Body of pancreas (tissue), 4 donors: Measurements from ENCODE around the gene CASP3. TPM values are rescaled to one million over a fixed set of nuclear protein-coding genes. Genes with fewer than 3 reads are reported as not detected.

ENCODE experiments used
- ATAC-seq: fragments of 150-250 bp; one replicate; pipeline ENCODE4 v1.9.1; 2016
- DNase-seq, 4 donors: peaks; one replicate each; pipeline ENCODE4 v3.0.0-alpha.2; 2019
- H3K27ac ChIP-seq, 4 donors: fragments of 200-600 bp; sonication (generic); 1 replicate in 3 of 4; 2 replicates in 1 of 4; pipeline versions ENCODE4 v1.5.1 to v1.6.1; 2016 to 2019; ENCODE audit warnings: mild to moderate bottlenecking in 1 of 4, mixed read lengths in 1 of 4, moderate library complexity in 1 of 4
- H3K27me3 ChIP-seq, 2 donors: fragments of 200-600 bp; sonication (generic); one replicate each; pipeline ENCODE4 v1.6.0; 2016; ENCODE audit warnings: mild to moderate bottlenecking in 1 of 2
- H3K36me3 ChIP-seq, 2 donors: fragments of 200-600 bp; sonication (generic); replicated peaks in 1 of 2; 2 replicates each; pipeline ENCODE4 v1.5.1; 2016; ENCODE audit warnings: low read depth in 2 of 2; ENCODE audit not compliant: insufficient read depth in 1 of 2
- H3K4me1 ChIP-seq: fragments of 200-600 bp; sonication (generic); one replicate; pipeline ENCODE4 v1.6.0; 2016
- H3K4me3 ChIP-seq, 2 donors: fragments of 200-600 bp; sonication (generic); 1 replicate in 1 of 2; 2 replicates in 1 of 2; pipeline ENCODE4 v1.5.1; 2016 to 2019
- H3K9me3 ChIP-seq, 3 donors: fragments of 200-600 bp; sonication (generic); 1 replicate in 2 of 3; 2 replicates in 1 of 3; pipeline ENCODE4 v1.5.1; 2016
- POLR2A ChIP-seq, 3 donors: fragments of 450-650 bp; IDR thresholded peaks; one replicate each; pipeline ENCODE4 v1.6.1; 2016; ENCODE audit warnings: antibody characterized with exemption in 3 of 3, mild to moderate bottlenecking in 2 of 3
- WGBS, 2 donors: methylation state at CpG; one replicate each; pipeline ENCODE4 v1.1.5; 2017; 5-methylcytosine and 5-hydroxymethylcytosine counted together
- intact Hi-C: fragments of 100-400 bp; cut with DNase I; formaldehyde crosslinking; loops from one replicate; pipeline ENCODE4 v1.15.1; 2023
- total RNA-seq, 2 donors: library from RNA; depleted of rRNA; stranded (reverse); fragments of >200 nt; gene quantifications; one replicate each; pipeline ENCODE4 v1.1.0, GENCODE V29; 2016
- TF ChIP-seq, protein P1 (sequence below), 7 experiments: fragments of 450-650 bp in 4 of 7; fragments of 200-600 bp in 3 of 7; sonication (generic) in 3 of 7; IDR thresholded peaks; one replicate each; pipeline ENCODE4 v1.5.1; 2016 to 2019; ENCODE audit warnings: antibody characterized with exemption in 7 of 7

CASP3 gene
- total RNA-seq, 2 donors from 2014 or later = 4.9 to 6.5 TPM

DNA sequence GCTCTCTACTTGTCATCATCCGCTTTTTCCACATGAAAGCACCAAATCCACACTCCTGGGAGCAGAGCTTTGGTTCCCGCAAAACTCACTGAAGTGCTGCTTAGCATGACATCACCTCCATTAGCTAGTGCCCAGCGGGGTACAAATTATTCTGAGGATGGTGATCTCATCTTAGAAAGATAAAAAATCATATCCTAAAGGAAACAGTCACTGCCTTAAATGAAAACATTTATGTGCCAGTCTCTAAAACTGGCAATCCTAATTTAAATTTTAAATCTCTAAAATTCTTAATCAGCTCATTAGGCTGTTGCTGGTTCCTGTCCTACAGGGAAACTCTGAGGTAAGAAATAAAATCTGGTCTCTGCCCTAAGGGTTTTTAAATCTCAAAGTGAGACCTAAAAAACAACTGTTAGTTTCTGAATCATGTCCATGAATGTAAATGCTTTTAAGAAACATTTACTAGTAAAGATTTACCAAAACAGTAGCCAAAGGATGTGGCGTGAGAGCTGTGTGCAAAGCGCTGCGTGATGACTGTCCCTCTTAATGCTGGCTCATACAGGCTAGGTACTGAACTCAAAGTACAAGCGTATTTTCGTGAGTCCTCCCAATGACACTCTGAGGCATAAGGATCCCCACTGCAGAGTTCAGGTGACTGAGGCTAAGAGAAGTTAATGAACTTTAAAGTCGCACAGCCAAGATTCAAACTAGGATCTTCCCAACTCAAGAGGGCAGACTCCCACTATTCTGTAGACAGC, 4.5 kb downstream of the CASP3 start:
- intact Hi-C loops = no loop called here
- H3K27ac ChIP-seq = no peak overlapping the region
- no peak for TF ChIP-seq POLR2A (IDR thresholded peaks at IDR 0.05)
- TF ChIP-seq, protein P1, sequence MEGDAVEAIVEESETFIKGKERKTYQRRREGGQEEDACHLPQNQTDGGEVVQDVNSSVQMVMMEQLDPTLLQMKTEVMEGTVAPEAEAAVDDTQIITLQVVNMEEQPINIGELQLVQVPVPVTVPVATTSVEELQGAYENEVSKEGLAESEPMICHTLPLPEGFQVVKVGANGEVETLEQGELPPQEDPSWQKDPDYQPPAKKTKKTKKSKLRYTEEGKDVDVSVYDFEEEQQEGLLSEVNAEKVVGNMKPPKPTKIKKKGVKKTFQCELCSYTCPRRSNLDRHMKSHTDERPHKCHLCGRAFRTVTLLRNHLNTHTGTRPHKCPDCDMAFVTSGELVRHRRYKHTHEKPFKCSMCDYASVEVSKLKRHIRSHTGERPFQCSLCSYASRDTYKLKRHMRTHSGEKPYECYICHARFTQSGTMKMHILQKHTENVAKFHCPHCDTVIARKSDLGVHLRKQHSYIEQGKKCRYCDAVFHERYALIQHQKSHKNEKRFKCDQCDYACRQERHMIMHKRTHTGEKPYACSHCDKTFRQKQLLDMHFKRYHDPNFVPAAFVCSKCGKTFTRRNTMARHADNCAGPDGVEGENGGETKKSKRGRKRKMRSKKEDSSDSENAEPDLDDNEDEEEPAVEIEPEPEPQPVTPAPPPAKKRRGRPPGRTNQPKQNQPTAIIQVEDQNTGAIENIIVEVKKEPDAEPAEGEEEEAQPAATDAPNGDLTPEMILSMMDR (IDR thresholded peaks at IDR 0.05) = no peak
- no peak for ATAC-seq
- no peaks in the 10 kb centered on the region for H3K27me3 ChIP-seq
- peaks cover 0 to 2% of the 10 kb centered on the region in 2 donors for H3K36me3 ChIP-seq
- no peak overlapping the region for H3K4me3 ChIP-seq
- peaks cover 29% of the 10 kb centered on the region for H3K4me1 ChIP-seq
- no peak for DNase-seq
- 83 to 96% methylated on average over 9 of the region's 9 CpGs for WGBS, 2 donors
- H3K9me3 ChIP-seq = no peaks in the 10 kb centered on the region

DNA sequence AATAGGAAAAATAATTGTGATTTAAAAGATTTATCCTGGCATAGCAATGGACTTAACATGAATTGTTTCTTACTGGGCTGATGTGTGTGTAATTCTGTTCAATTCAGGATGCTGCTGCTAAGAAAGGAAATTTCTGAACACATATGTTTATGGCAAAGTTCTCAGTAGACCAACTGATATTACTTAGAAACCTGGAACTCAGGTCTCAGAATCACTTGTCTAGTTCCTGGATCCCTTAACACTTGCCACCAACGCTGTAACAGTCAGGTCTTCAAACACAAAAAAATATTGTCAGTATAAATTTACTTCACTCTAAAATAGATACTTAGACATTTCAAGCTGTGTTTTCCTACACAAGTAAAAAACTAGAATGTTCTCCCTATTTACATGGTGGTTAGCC, 5.5 kb downstream of the CASP3 start:
- Histone ChIP-seq H3K36me3 (peaks cover 0 to 2% of the 10 kb centered on the region in 2 donors), H3K4me3 (no peak overlapping the region), H3K4me1 (peaks cover 29% of the 10 kb centered on the region), H3K27ac (no peak overlapping the region), H3K9me3 (no peaks in the 10 kb centered on the region), H3K27me3 (no peaks in the 10 kb centered on the region)
- intact Hi-C loops = no loop called here
- no peak for ATAC-seq
- no peak for DNase-seq
- WGBS, 2 donors = 69 to 75% methylated on average over 1 of the region's 1 CpG
- TF ChIP-seq, protein P1 (IDR thresholded peaks at IDR 0.05) = no peak
- no peak for TF ChIP-seq POLR2A (IDR thresholded peaks at IDR 0.05)

DNA sequence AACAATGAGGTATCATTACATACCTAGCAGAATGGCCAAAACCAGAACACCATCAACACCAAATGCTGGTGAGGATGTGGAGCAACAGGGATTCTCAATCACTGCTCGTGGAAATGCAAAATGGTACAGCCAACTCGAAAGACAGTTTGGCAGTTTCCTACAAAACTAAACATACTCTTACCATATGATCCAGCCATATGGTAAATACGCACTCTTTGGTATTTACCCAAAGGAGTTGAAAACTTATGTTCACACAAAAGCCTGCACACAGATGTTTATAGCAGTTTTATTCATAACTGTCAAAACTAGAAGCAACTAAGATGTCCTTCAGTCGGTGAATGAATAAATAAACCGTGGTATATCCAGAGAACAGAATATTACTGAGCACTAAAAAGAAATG, 7.8 kb downstream of the CASP3 start:
- no peaks in the 10 kb centered on the region for H3K27me3 ChIP-seq
- H3K9me3 ChIP-seq = no peaks in the 10 kb centered on the region
- TF ChIP-seq, protein P1 (IDR thresholded peaks at IDR 0.05) = no peak
- ATAC-seq (no peak), DNase-seq (no peak)
- no peak overlapping the region for H3K27ac ChIP-seq
- H3K4me3 ChIP-seq = no peak overlapping the region
- H3K4me1 ChIP-seq = peaks cover 11% of the 10 kb centered on the region
- intact Hi-C loops = no loop called here
- peaks cover 4 to 5% of the 10 kb centered on the region in 2 donors for H3K36me3 ChIP-seq
- WGBS, 2 donors = 92 to 94% methylated on average over 5 of the region's 5 CpGs

DNA sequence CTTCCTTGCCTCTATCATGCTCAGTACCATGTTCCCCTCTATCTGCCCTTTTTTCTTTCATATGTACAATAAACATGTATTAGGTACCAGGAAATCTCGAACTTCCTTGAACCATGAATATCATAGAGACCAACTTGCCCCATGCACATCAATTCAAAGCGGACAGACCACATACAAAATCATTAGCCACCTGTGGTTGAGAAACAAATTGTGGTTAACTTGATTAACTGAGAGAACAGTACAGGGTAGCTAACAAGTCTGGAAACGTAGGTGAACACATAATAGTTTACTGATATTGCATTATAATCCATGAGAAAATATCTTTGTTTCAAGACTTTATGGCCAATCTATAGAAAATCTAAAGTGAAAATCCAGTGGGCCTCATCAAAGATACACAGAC, 8.2 kb downstream of the CASP3 start:
- Histone ChIP-seq H3K9me3 (no peaks in the 10 kb centered on the region), H3K4me1 (peaks cover 10% of the 10 kb centered on the region), H3K36me3 (peaks cover 4 to 8% of the 10 kb centered on the region in 2 donors), H3K27me3 (no peaks in the 10 kb centered on the region), H3K27ac (no peak overlapping the region), H3K4me3 (no peak overlapping the region)
- TF ChIP-seq, protein P1 (IDR thresholded peaks at IDR 0.05) = no peak
- TF ChIP-seq POLR2A (IDR thresholded peaks at IDR 0.05) = no peak
- DNase-seq = no peak
- WGBS, 2 donors = 86 to 89% methylated on average over 3 of the region's 3 CpGs
- intact Hi-C loops = no loop called here
- no peak for ATAC-seq

DNA sequence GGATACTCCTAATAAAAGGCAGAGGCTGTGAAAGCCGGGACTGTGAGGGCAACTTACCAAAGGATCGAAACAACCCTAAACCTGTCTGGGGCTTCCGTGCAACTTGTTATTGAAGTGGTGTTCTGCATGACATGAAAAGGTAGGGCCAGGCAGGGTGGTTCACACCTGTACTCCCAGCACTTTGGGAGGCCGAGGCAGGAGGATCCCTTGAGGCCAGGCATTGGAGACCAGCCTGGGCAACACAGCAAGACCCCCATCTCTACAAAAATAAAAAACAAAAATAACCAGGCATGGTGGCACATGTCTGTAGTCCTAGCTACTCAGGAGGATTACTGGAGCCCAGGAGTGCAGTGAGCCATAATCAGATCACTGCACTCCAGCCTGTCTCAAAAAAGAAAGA, 12.3 kb downstream of the CASP3 start:
- WGBS, 2 donors = 80 to 83% methylated on average over 2 to 4 of the region's 4 CpGs
- H3K4me1 ChIP-seq = peaks cover 5% of the 10 kb centered on the region
- ATAC-seq (no peak), DNase-seq (no peak)
- H3K27ac ChIP-seq = no peak overlapping the region
- no peaks in the 10 kb centered on the region for H3K27me3 ChIP-seq
- no peak for TF ChIP-seq POLR2A (IDR thresholded peaks at IDR 0.05)
- TF ChIP-seq, protein P1 (IDR thresholded peaks at IDR 0.05) = no peak
- H3K36me3 ChIP-seq = peaks cover 8 to 12% of the 10 kb centered on the region in 2 donors
- intact Hi-C loops = no loop called here
- no peaks in the 10 kb centered on the region for H3K9me3 ChIP-seq
- no peak overlapping the region for H3K4me3 ChIP-seq
